ENCODE data around the gene GLI1.

The GLI1 gene

DNA sequence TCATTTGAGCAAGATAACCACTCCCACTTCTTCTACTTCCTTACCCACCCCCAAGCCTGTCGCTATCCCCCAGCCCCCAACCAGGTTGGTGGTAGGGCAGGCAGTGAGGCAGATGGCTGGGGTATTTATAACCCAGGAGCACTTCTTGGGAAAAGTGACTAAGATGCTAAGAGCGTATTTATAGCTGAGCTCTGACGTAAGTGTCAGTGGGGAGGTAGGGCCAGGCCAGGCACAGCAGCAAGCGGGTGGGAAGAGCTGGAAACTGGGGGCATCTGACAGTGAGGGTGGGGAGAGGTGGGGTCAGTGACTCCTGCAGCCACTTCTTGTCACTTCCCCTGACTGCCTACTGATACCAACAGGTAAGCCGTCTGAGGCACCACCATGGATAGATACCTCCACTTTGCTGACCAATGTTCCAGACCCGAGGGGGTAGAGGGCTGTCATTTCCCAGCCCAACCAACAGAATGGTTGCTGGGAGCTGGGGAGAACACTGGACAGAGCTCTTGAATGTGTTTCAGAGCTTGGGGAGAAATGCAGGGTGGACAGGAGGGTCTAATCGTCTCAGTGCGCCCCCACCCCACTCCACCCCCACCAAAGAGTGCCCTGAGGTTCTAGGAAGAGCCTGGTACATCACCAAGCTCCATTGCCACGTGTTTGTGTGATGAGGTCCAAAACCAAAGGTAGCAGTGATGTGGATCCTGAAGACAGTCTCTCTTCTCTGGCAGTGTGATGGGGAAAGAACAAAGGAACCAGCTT, 7.2 kb upstream of the GLI1 start:
- peak; percentile 48 for DNase-seq (ENCODE audit: low read depth)
- no peak overlapping the region for H3K4me3 ChIP-seq (ENCODE audit: low read length)
- TF ChIP-seq, protein P1, sequence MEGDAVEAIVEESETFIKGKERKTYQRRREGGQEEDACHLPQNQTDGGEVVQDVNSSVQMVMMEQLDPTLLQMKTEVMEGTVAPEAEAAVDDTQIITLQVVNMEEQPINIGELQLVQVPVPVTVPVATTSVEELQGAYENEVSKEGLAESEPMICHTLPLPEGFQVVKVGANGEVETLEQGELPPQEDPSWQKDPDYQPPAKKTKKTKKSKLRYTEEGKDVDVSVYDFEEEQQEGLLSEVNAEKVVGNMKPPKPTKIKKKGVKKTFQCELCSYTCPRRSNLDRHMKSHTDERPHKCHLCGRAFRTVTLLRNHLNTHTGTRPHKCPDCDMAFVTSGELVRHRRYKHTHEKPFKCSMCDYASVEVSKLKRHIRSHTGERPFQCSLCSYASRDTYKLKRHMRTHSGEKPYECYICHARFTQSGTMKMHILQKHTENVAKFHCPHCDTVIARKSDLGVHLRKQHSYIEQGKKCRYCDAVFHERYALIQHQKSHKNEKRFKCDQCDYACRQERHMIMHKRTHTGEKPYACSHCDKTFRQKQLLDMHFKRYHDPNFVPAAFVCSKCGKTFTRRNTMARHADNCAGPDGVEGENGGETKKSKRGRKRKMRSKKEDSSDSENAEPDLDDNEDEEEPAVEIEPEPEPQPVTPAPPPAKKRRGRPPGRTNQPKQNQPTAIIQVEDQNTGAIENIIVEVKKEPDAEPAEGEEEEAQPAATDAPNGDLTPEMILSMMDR (IDR thresholded peaks at IDR 0.05; ENCODE audit: insufficient read depth, low read depth, low read length, missing control alignments) = no peak

DNA sequence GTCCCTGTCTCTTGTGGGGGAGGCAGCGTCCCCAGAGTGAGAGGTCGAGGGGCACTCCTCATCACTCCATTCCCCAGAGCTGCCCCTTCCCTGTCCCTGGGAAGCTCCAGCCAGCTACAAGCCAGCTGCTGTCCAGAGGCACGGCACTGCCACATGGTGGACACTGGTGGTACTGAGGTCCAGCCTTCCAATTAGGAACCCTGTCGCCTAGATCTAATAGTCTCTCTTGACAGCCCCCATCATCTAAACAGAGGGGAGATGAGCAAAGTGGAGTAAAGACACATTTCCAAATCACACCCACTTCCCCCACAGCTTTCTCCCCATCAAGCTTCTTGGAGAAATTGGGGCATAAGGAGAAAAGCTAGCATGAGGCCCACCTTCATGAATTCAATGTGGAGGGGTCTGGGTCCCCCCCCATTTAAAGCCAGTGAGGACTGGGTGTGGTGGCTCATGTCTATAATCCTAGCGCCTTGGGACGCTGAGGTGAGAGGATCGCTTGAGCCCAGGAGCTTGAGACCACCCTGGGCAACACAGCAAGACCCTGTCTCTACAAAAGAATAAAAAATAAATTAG, 6.6 kb upstream of the GLI1 start:
- TF ChIP-seq, protein P1 (IDR thresholded peaks at IDR 0.05; ENCODE audit: insufficient read depth, low read depth, low read length, missing control alignments) = peak; percentile 95
- H3K4me3 ChIP-seq (ENCODE audit: low read length) = no peak overlapping the region
- peak; percentile 74 for DNase-seq (ENCODE audit: low read depth)

DNA sequence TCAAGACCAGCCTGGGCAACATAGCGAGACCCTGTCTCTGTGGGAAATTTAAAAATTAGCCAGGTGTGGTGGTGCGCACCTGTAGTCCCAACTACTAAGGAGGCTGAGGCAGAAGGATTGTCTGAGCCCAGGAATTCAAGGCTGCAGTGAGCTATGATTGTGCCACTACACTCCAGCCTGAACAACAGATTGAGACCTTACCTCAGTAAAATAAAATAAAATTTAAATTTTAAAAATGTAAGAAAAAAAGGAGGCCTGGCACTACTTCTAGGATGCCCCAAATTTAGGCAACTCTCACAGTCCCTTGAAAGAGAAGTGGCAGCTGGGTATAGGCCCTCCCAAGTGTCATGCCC, 5.4 kb upstream of the GLI1 start:
- DNase-seq (ENCODE audit: low read depth) = no peak
- TF ChIP-seq, protein P1 (IDR thresholded peaks at IDR 0.05; ENCODE audit: insufficient read depth, low read depth, low read length, missing control alignments) = no peak
- H3K4me3 ChIP-seq (ENCODE audit: low read length) = no peak overlapping the region

DNA sequence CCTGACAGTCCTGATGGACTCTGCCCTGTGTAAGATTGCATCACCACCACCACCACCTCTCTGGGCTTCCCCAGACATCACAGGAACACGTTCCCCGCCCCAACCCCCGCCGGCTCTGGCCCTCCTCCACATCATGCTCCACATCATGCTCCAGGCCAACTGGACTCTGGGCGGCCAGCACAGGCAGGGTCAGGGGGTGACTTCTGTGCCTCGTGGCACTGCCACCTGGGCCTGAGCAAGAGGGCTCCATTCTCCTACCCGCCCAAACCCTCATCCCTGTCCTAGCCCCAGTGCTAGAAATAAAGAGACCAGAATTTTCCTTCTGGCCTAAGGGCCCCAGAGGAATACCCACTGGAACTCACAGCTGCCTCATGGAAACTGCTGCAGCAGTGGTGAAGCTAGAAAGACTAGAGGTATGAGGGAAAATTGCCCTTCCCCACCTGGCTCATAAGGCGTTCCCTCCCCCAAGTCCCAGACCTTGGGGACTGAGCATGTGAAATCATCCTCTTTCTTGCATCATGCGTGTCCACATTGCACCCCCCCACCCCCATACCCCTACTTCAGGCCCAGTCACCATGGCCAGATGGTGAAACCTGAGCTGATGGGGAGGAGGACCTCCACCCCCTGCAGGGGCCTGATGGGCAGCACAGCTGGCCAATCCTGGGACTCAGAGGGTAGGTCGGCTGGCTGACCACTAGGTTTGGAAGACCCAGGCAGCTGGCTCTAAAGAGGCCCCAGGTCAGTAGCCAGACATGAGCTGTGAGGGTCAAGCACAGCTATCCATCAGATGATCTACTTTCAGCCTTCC, 4.8 kb upstream of the GLI1 start, which contains the start of gene INHBE:
INHBE (plus strand) TSS at position 742 of the 808 bp plus-strand sequence. CDS start 230 bp downstream, outside the sequence.
- no peak for DNase-seq (ENCODE audit: low read depth)
- TF ChIP-seq, protein P1 (IDR thresholded peaks at IDR 0.05; ENCODE audit: insufficient read depth, low read depth, low read length, missing control alignments) = no peak
- H3K4me3 ChIP-seq (ENCODE audit: low read length) = no peak within 1 kb of the TSS

DNA sequence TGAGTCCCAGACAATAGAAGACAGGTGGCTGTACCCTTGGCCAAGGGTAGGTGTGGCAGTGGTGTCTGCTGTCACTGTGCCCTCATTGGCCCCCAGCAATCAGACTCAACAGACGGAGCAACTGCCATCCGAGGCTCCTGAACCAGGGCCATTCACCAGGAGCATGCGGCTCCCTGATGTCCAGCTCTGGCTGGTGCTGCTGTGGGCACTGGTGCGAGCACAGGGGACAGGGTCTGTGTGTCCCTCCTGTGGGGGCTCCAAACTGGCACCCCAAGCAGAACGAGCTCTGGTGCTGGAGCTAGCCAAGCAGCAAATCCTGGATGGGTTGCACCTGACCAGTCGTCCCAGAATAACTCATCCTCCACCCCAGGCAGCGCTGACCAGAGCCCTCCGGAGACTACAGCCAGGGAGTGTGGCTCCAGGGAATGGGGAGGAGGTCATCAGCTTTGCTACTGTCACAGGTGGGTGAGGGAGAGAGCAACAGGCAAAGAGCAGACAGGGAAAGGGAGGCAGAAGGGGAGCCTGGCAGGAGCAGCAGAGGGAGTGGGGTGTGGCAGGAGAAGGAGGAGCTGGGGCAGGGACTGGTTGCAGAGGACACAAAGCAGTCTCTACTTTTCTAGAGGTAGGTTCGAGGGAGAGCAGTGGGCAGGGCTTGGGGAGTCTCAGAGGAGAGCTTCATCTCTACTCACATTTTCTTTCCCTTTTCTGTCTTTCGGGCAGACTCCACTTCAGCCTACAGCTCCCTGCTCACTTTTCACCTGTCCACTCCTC, 4.0 kb upstream of the GLI1 start:
- H3K4me3 ChIP-seq (ENCODE audit: low read length) = no peak overlapping the region
- TF ChIP-seq, protein P1 (IDR thresholded peaks at IDR 0.05; ENCODE audit: insufficient read depth, low read depth, low read length, missing control alignments) = no peak
- DNase-seq (ENCODE audit: low read depth) = no peak

DNA sequence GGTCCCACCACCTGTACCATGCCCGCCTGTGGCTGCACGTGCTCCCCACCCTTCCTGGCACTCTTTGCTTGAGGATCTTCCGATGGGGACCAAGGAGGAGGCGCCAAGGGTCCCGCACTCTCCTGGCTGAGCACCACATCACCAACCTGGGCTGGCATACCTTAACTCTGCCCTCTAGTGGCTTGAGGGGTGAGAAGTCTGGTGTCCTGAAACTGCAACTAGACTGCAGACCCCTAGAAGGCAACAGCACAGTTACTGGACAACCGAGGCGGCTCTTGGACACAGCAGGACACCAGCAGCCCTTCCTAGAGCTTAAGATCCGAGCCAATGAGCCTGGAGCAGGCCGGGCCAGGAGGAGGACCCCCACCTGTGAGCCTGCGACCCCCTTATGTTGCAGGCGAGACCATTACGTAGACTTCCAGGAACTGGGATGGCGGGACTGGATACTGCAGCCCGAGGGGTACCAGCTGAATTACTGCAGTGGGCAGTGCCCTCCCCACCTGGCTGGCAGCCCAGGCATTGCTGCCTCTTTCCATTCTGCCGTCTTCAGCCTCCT, 3.4 kb upstream of the GLI1 start:
- DNase-seq (ENCODE audit: low read depth) = peak; percentile 56
- no peak overlapping the region for H3K4me3 ChIP-seq (ENCODE audit: low read length)
- TF ChIP-seq, protein P1 (IDR thresholded peaks at IDR 0.05; ENCODE audit: insufficient read depth, low read depth, low read length, missing control alignments) = peak; percentile 73
